Retinal pigment epithelial cell (primary cell): ENCODE data around the gene SLX9.

ENCODE experiments used
- DNase-seq: peaks from one replicate; pipeline ENCODE4 v3.0.0-alpha.2; 2010; ENCODE audit warnings: low read depth
- H3K4me3 ChIP-seq: 2 replicates; pipeline ENCODE4 v1.5.1; 2011; ENCODE audit warnings: mild to moderate bottlenecking, low read length, control low read depth, moderate library complexity
- CTCF ChIP-seq: conservative IDR thresholded peaks from 2 replicates; pipeline ENCODE4 v1.5.1; 2011; ENCODE audit warnings: low read depth, low read length, control low read depth, inconsistent platforms

The SLX9 gene

DNA sequence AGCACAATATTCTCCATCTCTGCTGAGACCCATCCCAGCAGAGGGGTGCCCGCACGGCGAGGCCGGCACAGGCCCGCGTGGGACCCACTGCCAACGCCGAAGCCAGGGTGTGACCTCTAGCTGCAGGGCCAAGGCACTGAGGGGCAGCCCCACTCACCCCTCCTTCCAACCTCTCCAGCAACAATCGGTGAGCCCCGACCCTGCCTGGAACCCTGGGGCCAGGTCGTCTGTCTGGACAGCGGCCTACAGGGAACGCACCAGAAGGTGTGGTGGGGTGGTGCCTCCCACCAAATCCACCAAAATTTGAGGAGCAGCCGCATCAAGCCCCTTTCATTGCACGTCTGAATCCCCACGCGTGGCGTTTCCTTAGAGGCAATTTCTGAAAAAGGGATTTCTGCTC lies 71.6 kb downstream of the SLX9 start:
- DNase-seq = no peak
- TF ChIP-seq CTCF = no peak
- no peak overlapping the region for H3K4me3 ChIP-seq

DNA sequence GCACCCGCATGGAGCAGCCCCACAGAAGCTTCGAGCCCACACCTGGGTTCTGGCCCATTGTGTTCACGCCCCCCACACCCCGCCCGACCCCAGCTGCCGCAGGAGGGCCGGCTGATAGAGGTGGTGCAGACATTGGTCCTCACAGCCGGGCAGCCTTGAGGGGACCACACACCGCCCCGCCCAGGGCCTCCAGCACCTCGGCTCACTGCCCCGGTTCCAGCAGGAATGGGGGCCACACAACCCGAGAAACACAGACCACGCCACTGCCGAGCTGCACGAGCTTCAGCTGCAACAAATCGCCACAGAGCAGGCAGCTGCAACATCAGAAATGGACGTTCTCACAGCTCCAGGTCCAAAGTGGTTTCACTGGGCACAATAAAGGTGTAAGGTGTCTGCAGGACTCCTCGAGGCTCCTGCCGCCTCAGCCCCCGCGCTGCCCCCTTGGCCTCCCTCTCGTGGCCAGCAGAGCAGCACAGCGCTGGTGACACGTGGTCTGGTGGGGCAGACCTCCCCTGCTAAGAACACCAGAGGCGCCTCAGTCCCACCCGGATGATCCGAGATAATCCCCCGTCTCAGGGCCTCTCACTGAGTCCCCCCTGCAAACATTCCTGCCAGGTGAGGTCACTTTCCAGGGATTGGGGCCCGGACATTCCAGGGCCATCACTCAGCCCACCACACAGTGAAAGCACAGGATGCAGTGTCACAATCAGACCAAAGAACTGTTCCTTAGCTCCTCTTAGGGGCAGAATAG lies 72.3 kb downstream of the SLX9 start:
- TF ChIP-seq CTCF = peak; percentile 34
- peak; percentile 91 for DNase-seq
- H3K4me3 ChIP-seq = no peak overlapping the region

DNA sequence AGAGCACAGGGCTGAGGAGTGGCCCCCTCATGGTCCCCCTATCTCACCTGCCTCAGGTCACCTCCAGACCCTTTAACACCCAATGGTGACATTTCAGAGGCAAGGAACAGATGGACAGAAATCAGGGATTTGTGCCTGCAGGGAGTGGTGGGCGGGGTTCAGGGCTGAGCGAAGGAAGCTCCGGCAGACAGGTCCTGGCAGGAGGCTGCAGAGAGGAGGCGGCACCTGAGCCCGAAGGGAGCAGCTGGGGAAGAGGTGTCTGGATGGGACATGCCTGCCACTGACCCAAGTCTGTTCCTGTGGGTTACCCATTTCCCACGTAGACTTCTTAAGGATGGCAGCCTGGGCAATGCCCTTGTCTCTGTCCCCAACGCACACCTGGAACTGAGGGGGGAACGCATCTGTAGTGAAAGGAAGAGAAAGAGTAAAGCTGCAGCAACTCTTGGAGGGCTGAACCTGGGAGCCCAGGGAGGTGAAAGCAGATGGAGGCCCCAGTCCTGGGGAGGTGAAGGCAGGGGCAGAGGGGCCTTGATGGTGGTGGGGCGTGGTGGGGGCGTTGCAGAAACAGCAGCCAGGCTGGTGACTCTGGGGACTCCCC lies 72.9 kb downstream of the SLX9 start:
- DNase-seq = no peak
- no peak for TF ChIP-seq CTCF
- H3K4me3 ChIP-seq = no peak overlapping the region

GRCh38 chr21:45013260-45013841 lies 73.5 kb downstream of the SLX9 start:
- TF ChIP-seq CTCF = peak; percentile 22
- no peak for DNase-seq
- no peak overlapping the region for H3K4me3 ChIP-seq

DNA sequence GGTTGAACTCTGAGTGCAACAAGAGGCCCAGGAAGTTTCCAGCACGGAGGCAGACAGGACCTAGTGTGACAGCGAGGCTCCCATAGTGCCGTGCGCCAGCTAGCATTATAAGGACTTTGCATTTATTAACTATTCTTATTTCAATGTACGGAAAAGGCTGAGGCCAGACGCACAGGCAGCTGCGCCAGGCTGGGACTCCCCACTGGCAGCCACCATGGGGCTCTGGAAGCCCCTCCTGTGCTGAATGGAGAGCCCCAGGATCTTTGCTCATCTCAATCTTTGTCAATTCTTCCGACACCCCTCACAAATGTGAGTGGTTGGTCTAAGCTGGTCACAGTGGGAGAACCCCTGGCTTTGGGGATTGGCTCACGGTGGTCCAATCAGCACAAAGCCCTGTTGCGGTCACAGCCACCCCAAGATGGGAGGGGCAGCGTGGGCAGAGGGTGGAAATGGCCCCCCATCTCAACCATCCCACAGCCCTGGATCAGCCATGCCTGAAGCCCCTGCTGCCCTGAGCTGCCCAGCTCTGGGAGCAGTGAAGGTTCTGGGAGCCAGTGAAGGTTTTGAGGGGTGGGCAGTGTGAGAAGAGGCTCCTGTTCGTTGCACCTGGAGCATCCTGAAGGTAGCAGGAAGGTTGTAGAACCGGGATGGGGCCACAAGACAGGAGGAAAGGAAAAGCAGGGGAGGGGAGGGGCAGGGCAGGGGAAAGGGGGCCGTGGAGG lies 75.1 kb downstream of the SLX9 start:
- no peak for DNase-seq
- no peak for TF ChIP-seq CTCF
- H3K4me3 ChIP-seq = no peak overlapping the region

DNA sequence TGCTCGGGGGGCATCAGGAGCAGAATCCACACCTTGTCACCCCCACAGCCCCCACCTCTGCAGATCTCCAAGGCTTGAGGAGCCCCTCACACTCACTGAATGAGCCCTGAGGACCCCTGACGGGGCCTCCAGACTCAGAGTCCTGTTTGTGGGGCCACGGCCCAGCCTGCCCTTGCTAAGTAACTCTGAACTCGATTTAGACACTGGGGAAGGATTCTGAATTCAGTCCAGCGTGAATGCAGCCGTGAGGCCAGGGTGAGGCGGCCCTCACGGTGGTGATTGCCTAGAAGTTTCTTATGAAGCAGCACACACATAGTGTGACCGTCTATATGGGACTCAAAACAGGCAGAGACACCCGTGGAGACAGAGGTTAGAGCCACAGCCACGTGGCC lies 75.6 kb downstream of the SLX9 start:
- H3K4me3 ChIP-seq = no peak overlapping the region
- no peak for TF ChIP-seq CTCF
- no peak for DNase-seq
